Tibial artery (tissue), 4 donors: ENCODE data around the gene GRIP1.

Experiments
- DNase-seq, 2 donors: peaks; one replicate each; pipeline ENCODE4 v3.0.0-alpha.2; 2019
- H3K27ac ChIP-seq, 2 donors: fragments of 200-600 bp; sonication (generic) in 1 of 2; 1 replicate in 1 of 2; 2 replicates in 1 of 2; pipeline ENCODE4 v1.5.1; 2018 to 2019; ENCODE audit warnings: mild to moderate bottlenecking in 1 of 2
- H3K27me3 ChIP-seq, 2 donors: fragments of 200-600 bp; sonication (generic) in 1 of 2; one replicate each; pipeline versions ENCODE4 v1.5.1 to v1.6.0; 2016 to 2019
- H3K36me3 ChIP-seq, 3 donors: fragments of 200-600 bp; sonication (generic) in 2 of 3; one replicate each; pipeline ENCODE4 v1.5.1; 2016 to 2019; ENCODE audit warnings: mild to moderate bottlenecking in 2 of 3
- H3K4me1 ChIP-seq, 4 donors: fragments of 200-600 bp; sonication (generic) in 2 of 4; 1 replicate in 3 of 4; 2 replicates in 1 of 4; pipeline ENCODE4 v1.5.1; 2016 to 2019
- H3K4me3 ChIP-seq, 2 donors: fragments of 200-600 bp; sonication (generic) in 1 of 2; 1 replicate in 1 of 2; 2 replicates in 1 of 2; pipeline ENCODE4 v1.5.1; 2018 to 2019; ENCODE audit warnings: mild to moderate bottlenecking in 2 of 2
- H3K9me3 ChIP-seq, 3 donors: fragments of 200-600 bp; sonication (generic) in 1 of 3; one replicate each; pipeline ENCODE4 v1.5.1; 2016 to 2019
- CTCF ChIP-seq, 2 experiments: fragments of 200-600 bp in 1 of 2; fragments of 450-650 bp in 1 of 2; IDR thresholded peaks; one replicate each; pipeline ENCODE4 v1.5.1; 2017 to 2019; ENCODE audit warnings: antibody characterized with exemption in 2 of 2, mild to moderate bottlenecking in 1 of 2, moderate library complexity in 1 of 2
- intact Hi-C: fragments of 100-400 bp; cut with DNase I; formaldehyde crosslinking; loops from one replicate; pipeline ENCODE4 v1.15.0; 2023; ENCODE audit warnings: low total_unique reads

GRIP1 gene

GRCh38 chr12:66571361-66571915 lies 107.4 kb downstream of the GRIP1 start:
- DNase-seq, result no peak
- intact Hi-C loops, result no loop called here
- no peaks in the 10 kb centered on the region for H3K9me3 ChIP-seq
- H3K27me3 ChIP-seq, result no peaks in the 10 kb centered on the region
- no peak for TF ChIP-seq CTCF (IDR thresholded peaks at IDR 0.05)
- H3K4me3 ChIP-seq, result no peak overlapping the region
- no peaks in the 10 kb centered on the region for H3K36me3 ChIP-seq
- H3K4me1 ChIP-seq, result no peaks in the 10 kb centered on the region
- H3K27ac ChIP-seq, result no peak overlapping the region

- Histone ChIP-seq H3K4me1 (no peaks in the 10 kb centered on the region), H3K4me3 (no peak overlapping the region), H3K27me3 (no peaks in the 10 kb centered on the region), H3K27ac (no peak overlapping the region), H3K36me3 (no peaks in the 10 kb centered on the region), H3K9me3 (peaks cover 3 to 19% (median 15%) of the 10 kb centered on the region in 3 donors)
- intact Hi-C loops, result no loop called here
- TF ChIP-seq CTCF (IDR thresholded peaks at IDR 0.05), result no peak
- no peak for DNase-seq
Measured at GRCh38 chr12:66563220-66563619, 115.7 kb downstream of the GRIP1 start.

GRCh38 chr12:66555113-66555512 lies 123.8 kb downstream of the GRIP1 start:
- intact Hi-C loops, result no loop called here
- no peaks in the 10 kb centered on the region for H3K4me1 ChIP-seq
- H3K27me3 ChIP-seq, result no peaks in the 10 kb centered on the region
- no peak overlapping the region for H3K27ac ChIP-seq
- no peaks in the 10 kb centered on the region for H3K9me3 ChIP-seq
- TF ChIP-seq CTCF (IDR thresholded peaks at IDR 0.05), result no peak
- no peak overlapping the region for H3K4me3 ChIP-seq
- no peak for DNase-seq
- no peaks in the 10 kb centered on the region for H3K36me3 ChIP-seq

- no peak for TF ChIP-seq CTCF (IDR thresholded peaks at IDR 0.05)
- no peaks in the 10 kb centered on the region for H3K9me3 ChIP-seq
Measured at GRCh38 chr12:66552716-66553115, 126.2 kb downstream of the GRIP1 start.

GRCh38 chr12:66550626-66551025 lies 128.2 kb downstream of the GRIP1 start:
- H3K4me1 ChIP-seq, result no peaks in the 10 kb centered on the region
- no peak overlapping the region for H3K4me3 ChIP-seq
- no peaks in the 10 kb centered on the region for H3K27me3 ChIP-seq
- DNase-seq, result no peak
- H3K27ac ChIP-seq, result no peak overlapping the region
- H3K9me3 ChIP-seq, result no peaks in the 10 kb centered on the region
- intact Hi-C loops, result no loop called here
- TF ChIP-seq CTCF (IDR thresholded peaks at IDR 0.05), result no peak
- no peaks in the 10 kb centered on the region for H3K36me3 ChIP-seq

More at GRCh38 chr12:66552716-66553115, 126.2 kb downstream of the GRIP1 start:
- Histone ChIP-seq H3K27me3 (no peaks in the 10 kb centered on the region), H3K27ac (no peak overlapping the region), H3K4me3 (no peak overlapping the region), H3K4me1 (no peaks in the 10 kb centered on the region), H3K36me3 (no peaks in the 10 kb centered on the region)
- intact Hi-C loops, result no loop called here
- no peak for DNase-seq

GRCh38 chr12:66549050-66549389 lies 129.9 kb downstream of the GRIP1 start:
- H3K36me3 ChIP-seq, result no peaks in the 10 kb centered on the region
- H3K4me1 ChIP-seq, result no peaks in the 10 kb centered on the region
- H3K27ac ChIP-seq, result no peak overlapping the region
- H3K4me3 ChIP-seq, result no peak overlapping the region
- H3K9me3 ChIP-seq, result no peaks in the 10 kb centered on the region
- no peak for TF ChIP-seq CTCF (IDR thresholded peaks at IDR 0.05)
- intact Hi-C loops, result no loop called here
- no peak for DNase-seq
- no peaks in the 10 kb centered on the region for H3K27me3 ChIP-seq
